NOMO-1 treated with DMSO at 0.1 percent for 48 hours (cell line): Measurements from ENCODE around the gene NKX6-2.
"Not testable (repeated sequence)": the region's sequence is repeated elsewhere in the genome, so short reads cannot be mapped to it uniquely, and the experiment has no call there.

ENCODE experiments used
- DNase-seq: peaks from one replicate; lab custom pipeline; 2025; ENCODE audit not compliant: unreplicated experiment; lab: John Stamatoyannopoulos, UW

NKX6-2 gene

GRCh38 chr10:132758865-132759264 is 27.1 kb downstream of the NKX6-2 start:
- DNase-seq = no peak

DNA sequence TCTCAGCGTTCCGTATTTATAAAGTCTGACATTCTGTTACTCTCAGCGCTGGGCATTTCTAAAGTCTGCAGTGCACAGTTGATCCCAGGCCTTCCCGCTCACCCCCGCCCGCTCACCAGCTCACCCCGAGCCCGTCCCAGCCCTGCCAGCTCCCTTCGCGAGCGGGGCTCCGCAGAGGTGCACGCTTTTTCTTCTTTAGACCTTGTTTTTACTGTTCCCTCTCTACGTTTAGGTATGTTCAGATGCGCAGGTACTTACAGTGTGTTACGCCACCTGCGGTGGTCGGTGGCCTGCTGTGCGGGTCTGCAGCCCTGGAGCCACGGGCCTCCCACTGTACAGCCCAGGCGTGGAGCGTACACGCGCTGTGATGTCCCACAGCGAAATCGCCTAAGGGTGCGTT is 28.8 kb downstream of the NKX6-2 start:
- DNase-seq = no peak

DNA sequence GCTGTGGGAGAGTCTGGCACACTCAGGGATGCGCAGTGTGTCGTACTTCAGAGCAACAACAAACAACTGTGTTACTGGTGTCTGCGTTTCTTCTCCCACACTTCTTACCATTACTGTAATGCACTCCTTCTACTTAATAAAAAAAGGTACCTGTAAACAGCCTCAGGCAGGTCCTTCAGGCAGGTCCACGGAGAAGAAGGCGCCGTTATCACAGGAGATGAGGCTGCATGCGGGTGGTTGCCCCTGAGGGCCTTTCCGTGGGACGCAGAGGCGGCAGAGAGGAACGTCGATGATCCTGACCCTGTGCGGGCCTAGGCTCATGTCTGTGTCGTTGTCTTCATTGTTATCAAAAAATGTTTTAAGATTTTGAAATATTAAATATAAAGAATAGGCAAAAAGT is 29.4 kb downstream of the NKX6-2 start:
- DNase-seq = no peak

DNA sequence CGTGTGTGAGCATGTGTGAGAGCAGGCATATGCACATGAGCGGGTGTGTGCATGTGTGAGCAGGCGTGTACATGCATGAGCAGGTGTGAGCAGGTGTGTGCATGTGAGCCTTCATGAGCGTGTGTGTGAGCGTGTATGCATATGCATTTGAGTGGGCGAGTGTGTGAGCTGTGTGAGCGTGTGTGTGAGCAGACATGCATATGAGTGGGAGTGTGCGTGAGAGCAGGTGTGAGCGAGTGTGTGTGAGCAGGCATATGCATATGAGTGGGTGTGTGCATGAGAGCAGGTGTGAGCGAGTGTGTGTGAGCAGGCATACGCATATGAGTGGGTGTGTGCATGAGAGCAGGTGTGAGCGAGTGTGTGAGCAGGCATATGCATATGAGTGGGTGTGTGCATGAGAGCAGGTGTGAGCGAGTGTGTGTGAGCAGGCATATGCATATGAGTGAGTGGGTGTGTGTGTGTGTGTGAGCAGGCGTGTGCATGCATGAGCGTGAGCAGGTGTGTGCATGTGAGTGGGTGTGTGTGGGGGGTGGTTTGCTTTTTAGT is 30.7 kb downstream of the NKX6-2 start:
- DNase-seq = no peak

DNA sequence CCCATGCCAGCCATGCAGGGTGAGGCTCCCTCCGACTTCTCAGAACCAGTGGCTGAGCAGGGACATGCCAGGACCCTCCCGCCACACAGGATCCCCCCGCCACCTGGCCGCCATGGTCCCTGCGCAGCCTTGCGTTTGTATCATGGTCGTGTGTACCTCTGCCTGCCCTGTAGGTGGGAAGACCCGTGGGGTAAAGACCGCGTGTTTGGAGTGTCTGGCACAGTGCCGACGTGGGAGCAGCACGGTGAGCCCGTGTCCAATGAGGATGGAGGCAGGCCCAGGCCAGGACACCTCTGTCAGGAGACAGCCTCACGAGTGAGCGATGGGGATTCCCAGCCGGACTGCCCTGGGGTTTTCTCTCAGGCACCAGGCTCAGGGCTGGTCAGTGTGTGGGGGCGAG is 31.9 kb downstream of the NKX6-2 start:
- DNase-seq = no peak

DNA sequence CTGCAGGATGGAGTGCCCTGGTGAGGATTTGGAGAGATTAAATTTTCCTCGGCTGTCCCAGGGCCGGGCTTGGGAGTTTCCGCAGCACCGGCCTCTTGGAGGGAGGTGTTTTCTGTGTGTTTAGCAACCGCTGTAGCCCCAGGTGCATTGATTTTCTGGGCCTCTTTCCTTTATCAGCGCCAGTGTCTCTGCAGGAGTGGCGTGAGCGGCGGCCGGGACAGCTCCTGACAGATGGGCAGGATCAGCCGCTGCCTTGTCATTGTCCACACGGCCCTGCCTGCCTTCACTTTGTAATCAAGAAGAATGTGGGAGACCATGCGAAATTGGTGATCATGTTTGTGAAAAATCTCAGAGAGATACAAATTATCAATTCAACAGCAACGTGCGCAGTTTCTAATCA is 32.4 kb downstream of the NKX6-2 start:
- DNase-seq = no peak

- no peak for DNase-seq
Measured at GRCh38 chr10:132752961-132753360, 33.0 kb downstream of the NKX6-2 start.

DNA sequence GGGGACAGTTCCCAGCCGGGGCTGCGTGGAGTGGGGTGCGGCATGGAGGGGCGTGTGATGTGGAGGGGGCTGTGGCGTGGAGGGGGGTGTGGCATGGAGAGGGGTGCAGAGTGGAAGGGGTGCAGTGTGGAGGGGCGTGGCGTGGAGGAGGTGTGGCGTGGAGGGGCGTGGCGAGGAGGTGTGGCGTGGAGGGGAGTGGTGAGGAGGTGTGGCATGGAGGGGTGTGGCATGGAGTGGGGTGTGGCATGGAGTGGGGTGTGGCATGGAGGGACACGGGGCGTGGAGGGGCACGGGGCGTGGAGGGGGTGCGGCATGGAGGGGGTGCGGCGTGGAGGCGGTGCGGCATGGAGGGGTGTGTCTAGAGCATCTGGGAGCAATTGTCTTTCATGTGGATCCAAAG is 33.6 kb downstream of the NKX6-2 start:
- DNase-seq = no peak

DNA sequence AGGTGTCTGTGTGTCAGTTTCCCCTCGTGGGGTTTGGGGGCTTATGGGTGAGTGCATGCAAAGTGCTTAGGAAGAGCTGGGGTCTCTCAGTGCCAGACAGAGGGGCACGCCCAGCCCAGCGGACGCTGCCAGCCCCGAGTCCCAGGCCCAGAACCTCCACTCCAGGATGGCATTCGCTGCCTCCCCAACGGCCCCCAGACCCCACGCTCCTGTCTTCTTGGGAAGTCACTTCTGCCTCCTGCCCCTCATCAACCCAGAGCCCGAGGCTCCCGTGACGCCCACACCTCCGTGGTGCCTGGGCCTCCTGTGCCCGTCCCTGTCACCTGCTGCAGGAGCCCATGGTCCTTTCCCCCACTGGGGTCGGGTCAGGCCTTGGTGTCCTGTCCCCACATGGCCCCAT is 35.0 kb downstream of the NKX6-2 start:
- DNase-seq = no peak

GRCh38 chr10:132749371-132749795 is 36.6 kb downstream of the NKX6-2 start:
- no peak for DNase-seq

GRCh38 chr10:132748545-132749370 is 37.2 kb downstream of the NKX6-2 start:
- DNase-seq = no peak

- DNase-seq = no peak
Measured at GRCh38 chr10:132748135-132748534, 37.8 kb downstream of the NKX6-2 start.

GRCh38 chr10:132746801-132747625 is 38.9 kb downstream of the NKX6-2 start:
- no peak for DNase-seq

DNA sequence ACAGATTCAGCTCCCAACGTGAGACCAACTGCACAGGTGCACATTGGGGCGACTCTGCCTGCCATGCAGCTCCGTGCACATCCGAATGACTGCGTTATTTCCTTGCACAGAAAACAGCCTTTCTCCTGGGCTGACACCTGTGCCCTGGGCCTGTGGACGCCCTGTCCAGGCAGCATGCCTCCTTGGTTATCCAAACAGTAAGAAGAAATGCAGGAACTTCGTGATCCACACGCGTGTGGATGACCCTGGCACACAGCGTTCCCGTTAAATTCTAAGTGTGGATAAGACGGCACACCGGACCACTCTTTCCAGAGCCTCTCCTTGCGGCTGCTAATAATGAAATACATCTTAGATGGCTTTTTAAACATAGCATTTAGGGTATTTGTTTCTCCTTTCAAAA is 39.6 kb downstream of the NKX6-2 start:
- no peak for DNase-seq

- DNase-seq = no peak
Measured at GRCh38 chr10:132745971-132746370, 40.0 kb downstream of the NKX6-2 start.

GRCh38 chr10:132745511-132745910 is 40.4 kb downstream of the NKX6-2 start:
- no peak for DNase-seq

DNA sequence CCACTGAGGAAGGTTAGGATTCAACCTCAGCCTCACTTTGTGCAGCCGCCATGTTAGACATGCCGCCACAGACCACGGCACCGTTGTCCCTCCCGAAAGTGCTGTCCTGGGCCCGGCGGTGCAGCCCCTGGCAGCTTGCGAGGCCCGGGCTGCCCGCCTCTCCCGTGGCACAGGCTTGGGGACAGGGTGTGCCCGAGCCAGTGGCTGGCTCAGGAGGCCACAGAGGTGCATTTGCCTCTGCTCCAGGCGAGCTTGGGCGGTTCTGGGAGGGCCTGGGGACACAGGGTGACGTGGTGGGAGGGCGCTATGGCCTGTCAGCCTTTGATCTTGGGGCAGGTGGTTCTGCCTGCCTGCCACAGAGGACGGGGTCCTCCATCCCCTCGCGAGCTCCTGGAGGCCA is 41.1 kb downstream of the NKX6-2 start:
- no peak for DNase-seq

DNA sequence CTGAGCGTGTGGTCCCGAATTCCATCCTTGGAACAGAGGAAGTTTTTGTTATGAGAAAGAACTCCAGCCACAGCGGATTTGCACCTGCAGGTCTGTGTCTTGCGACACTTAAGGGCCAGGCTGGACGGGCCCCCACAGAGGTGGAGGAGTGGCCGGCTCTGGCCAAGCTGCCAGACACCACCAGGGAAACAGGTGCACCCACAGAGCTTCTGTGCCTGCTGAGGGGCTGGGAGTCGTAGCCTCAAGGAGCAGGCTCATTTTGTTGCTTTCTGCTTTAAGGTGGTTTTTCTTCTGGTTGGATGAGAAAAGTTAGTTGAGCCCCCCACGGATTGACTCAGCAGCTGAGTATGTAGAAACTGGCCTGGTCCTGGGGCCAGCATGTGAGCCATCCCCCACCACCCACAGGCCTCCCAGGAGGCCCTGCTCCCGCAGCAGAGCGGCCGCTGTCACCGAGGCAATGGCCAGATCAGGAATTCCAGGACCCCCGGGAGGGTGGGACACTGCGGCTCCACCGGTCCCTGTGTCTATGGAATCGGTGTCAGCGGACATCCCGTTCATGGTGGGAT is 41.9 kb downstream of the NKX6-2 start:
- no peak for DNase-seq

DNA sequence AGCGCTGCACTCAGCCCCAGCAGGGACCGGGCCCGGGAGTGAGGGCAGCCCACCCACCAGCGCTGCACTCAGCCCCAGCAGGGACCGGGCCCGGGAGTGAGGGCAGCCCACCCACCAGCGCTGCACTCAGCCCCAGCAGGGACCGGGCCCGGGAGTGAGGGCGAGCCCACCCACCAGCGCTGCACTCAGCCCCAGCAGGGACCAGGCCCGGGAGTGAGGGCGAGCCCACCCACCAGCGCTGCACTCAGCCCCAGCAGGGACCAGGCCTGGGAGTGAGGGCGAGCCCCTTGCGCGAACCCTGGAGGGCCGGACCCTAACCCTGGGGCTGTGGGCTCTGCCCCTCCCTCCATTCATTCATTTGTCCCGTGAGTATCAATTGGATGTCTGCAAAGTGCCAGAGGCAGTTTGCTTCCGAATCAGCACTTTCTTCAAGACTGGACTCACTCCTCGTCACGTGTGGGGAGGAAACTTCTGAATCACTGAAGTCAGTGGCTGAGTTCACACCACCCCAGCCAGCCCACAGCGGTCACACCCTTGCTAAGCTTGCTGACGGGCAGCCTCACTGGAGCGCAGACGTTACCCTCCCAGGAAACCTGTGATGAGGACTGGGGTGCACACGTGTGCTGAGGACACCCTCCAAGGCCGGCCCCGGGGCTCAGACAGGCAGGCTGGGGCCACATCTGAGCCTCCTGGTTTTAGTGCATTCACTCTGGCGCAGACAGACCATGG is 42.6 kb downstream of the NKX6-2 start:
- DNase-seq = not testable (repeated sequence)

DNA sequence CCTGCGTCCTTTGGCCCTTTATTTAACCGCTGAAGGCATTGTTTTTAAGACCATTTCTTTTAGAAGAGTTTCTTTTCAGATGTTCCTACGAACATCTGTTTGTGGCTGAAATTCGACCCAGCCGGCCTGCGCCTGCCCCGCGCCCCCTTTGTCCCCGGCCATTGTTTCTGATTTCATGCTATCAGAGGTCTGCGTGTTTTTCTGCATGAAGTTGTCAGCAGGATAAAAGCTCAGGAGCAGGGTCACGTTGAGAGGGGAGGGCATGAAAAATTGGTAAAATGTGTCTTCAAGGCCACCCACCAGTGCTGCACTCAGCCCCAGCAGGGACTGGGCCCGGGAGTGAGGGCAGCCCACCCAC is 43.1 kb downstream of the NKX6-2 start:
- DNase-seq = no peak
